Activated T-cell treated with anti-CD3 and anti-CD28 coated beads, Interleukin-2, amount 50 U/mL, for 48 hours (primary cell): ENCODE measurements around the gene SSX2IP.
A peak's percentile ranks its signal among the peaks of the same experiment; 100 is the strongest.
"Not testable (repeated sequence)": the region's sequence is repeated elsewhere in the genome, so short reads cannot be mapped to it uniquely, and the experiment has no call there.

Experiments
- DNase-seq, 2 experiments: peaks; one replicate each; pipeline ENCODE4 v3.0.0-alpha.2; 2020

The SSX2IP gene

GRCh38 chr1:84674705-84675104, 15.6 kb downstream of the SSX2IP start:
- no peak for DNase-seq

GRCh38 chr1:84674021-84674420, 16.2 kb downstream of the SSX2IP start:
- DNase-seq, result no peak

- no peak for DNase-seq
These were observed 18.0 kb downstream of the SSX2IP start for GRCh38 chr1:84672080-84672854.

GRCh38 chr1:84669831-84670230, 20.4 kb downstream of the SSX2IP start:
- no peak for DNase-seq

GRCh38 chr1:84668185-84668584, 22.1 kb downstream of the SSX2IP start:
- DNase-seq, result no peak

GRCh38 chr1:84665703-84666317, 24.5 kb downstream of the SSX2IP start:
- no peak for DNase-seq

- DNase-seq, result no peak
These were observed 37.1 kb downstream of the SSX2IP start for GRCh38 chr1:84653130-84653677.

- DNase-seq, result no peak
These were observed 45.8 kb downstream of the SSX2IP start for GRCh38 chr1:84644472-84644871.

GRCh38 chr1:84643183-84643582, 47.1 kb downstream of the SSX2IP start:
- DNase-seq, result no peak

- DNase-seq, result no peak
These were observed 47.5 kb downstream of the SSX2IP start for GRCh38 chr1:84642774-84643173.

- DNase-seq, result not testable (repeated sequence)
These were observed 50.5 kb downstream of the SSX2IP start for GRCh38 chr1:84639731-84640130.

GRCh38 chr1:84635429-84635828, 54.8 kb downstream of the SSX2IP start:
- DNase-seq, result no peak

GRCh38 chr1:84634536-84635205, 55.6 kb downstream of the SSX2IP start:
- no peak for DNase-seq

- no peak for DNase-seq
These were observed 57.4 kb downstream of the SSX2IP start for GRCh38 chr1:84632673-84633434.

GRCh38 chr1:84632137-84632536, 58.1 kb downstream of the SSX2IP start:
- no peak for DNase-seq

GRCh38 chr1:84624876-84625275, 65.4 kb downstream of the SSX2IP start:
- DNase-seq, result no peak

GRCh38 chr1:84621553-84621952, 68.7 kb downstream of the SSX2IP start:
- no peak for DNase-seq

- DNase-seq, result peak; percentile 92
These were observed 69.4 kb downstream of the SSX2IP start for GRCh38 chr1:84620720-84621313.

- DNase-seq, result peak; percentile 69 to 76
These were observed 70.7 kb downstream of the SSX2IP start for GRCh38 chr1:84619383-84620102.

- DNase-seq, result no peak
These were observed 72.9 kb downstream of the SSX2IP start for GRCh38 chr1:84617349-84617748.

- DNase-seq, result no peak
These were observed 74.5 kb downstream of the SSX2IP start for GRCh38 chr1:84615790-84616189.

- no peak for DNase-seq
These were observed 76.4 kb downstream of the SSX2IP start for GRCh38 chr1:84613887-84614286.
